HepG2 (cell line): ENCODE measurements around the gene MED19. TPM values are rescaled to one million over a fixed set of nuclear protein-coding genes. Genes with fewer than 3 reads are reported as not detected.

Experiments used
- HDAC2 ChIP-seq: sonication (generic); formaldehyde crosslinking; IDR thresholded peaks from 2 replicates; pipeline ENCODE4 v1.4.0; 2020; ENCODE audit warnings: missing genetic modification reagents
- KAT8 ChIP-seq: IDR thresholded peaks from 2 replicates; pipeline ENCODE4 v1.6.1; 2016; ENCODE audit warnings: missing genetic modification reagents, missing compliant biosample characterization
- MLX ChIP-seq: IDR thresholded peaks from 2 replicates; pipeline ENCODE4 v1.6.1; 2016
- NRL ChIP-seq: sonication (generic); formaldehyde crosslinking; IDR thresholded peaks from 2 replicates; pipeline ENCODE4 v1.5.0; 2020; ENCODE audit warnings: missing genetic modification reagents, mild to moderate bottlenecking, moderate library complexity, borderline replicate concordance
- PPARG ChIP-seq: conservative IDR thresholded peaks from 2 replicates; pipeline ENCODE4 v1.6.1; 2016; ENCODE audit warnings: missing biosample characterization, missing genetic modification reagents
- SATB2 ChIP-seq: sonication (generic); formaldehyde crosslinking; IDR thresholded peaks from 2 replicates; pipeline ENCODE4 v1.5.0; 2020; ENCODE audit warnings: missing genetic modification reagents
- SP4 ChIP-seq: sonication (generic); formaldehyde crosslinking; IDR thresholded peaks from 2 replicates; pipeline ENCODE4 v1.8.1; 2023; ENCODE audit warnings: mild to moderate bottlenecking, missing genetic modification reagents
- ZBTB34 ChIP-seq: sonication (generic); formaldehyde crosslinking; IDR thresholded peaks from 2 replicates; pipeline ENCODE4 v1.8.0; 2022; ENCODE audit warnings: mild to moderate bottlenecking, missing genetic modification reagents
- ZFP1 ChIP-seq: IDR thresholded peaks from 2 replicates; pipeline ENCODE4 v1.6.1; 2016
- ZNF24 ChIP-seq: fragments of 450-650 bp; IDR thresholded peaks from 2 replicates; pipeline ENCODE4 v1.6.1; 2017; ENCODE audit warnings: antibody characterized with exemption, mild to moderate bottlenecking
- ZNF276 ChIP-seq: sonication (generic); formaldehyde crosslinking; IDR thresholded peaks from 2 replicates; pipeline ENCODE4 v1.4.0; 2020; ENCODE audit warnings: mild to moderate bottlenecking, low read depth, missing genetic modification reagents
- ZNF337 ChIP-seq: sonication (generic); formaldehyde crosslinking; IDR thresholded peaks from 2 replicates; pipeline ENCODE4 v1.5.1; 2020; ENCODE audit warnings: missing genetic modification reagents, low read depth, mild to moderate bottlenecking, borderline replicate concordance
- ZNF512B ChIP-seq: sonication (generic); formaldehyde crosslinking; IDR thresholded peaks from 2 replicates; pipeline ENCODE4 v1.5.1; 2020; ENCODE audit warnings: missing genetic modification reagents, mild to moderate bottlenecking, borderline replicate concordance
- ZNF639 ChIP-seq: conservative IDR thresholded peaks from 2 replicates; pipeline ENCODE4 v1.6.1; 2018; ENCODE audit warnings: missing genetic modification reagents
- ZNF781 ChIP-seq: sonication (generic); formaldehyde crosslinking; IDR thresholded peaks from 2 replicates; pipeline ENCODE4 v1.5.1; 2020; ENCODE audit warnings: borderline replicate concordance, mild to moderate bottlenecking, missing genetic modification reagents; ENCODE audit errors: not compliant biosample characterization
- ZUFSP ChIP-seq: sonication (generic); formaldehyde crosslinking; IDR thresholded peaks from 2 replicates; pipeline ENCODE4 v1.9.0; 2021; ENCODE audit warnings: missing genetic modification reagents, mild to moderate bottlenecking, borderline replicate concordance
- polyA plus RNA-seq, 8 experiments: library from polyadenylated mRNA; depleted of rRNA in 3 of 8; stranded (reverse) in 7 of 8; unstranded in 1 of 8; fragments of >200 nt; fragmentation: Illumina TruSeq in 4 of 8; extraction: Trizol in 4 of 8; gene quantifications; 2 replicates each; pipeline versions ENCODE4 v1.2.1 to v1.2.3, GENCODE V29; 2011 to 2016; ENCODE audit warnings: low read depth in 4 of 8, missing spikeins in 1 of 8, mixed read lengths in 1 of 8; ENCODE audit not compliant: insufficient read depth in 1 of 8
- total RNA-seq, 5 experiments: library from RNA; depleted of rRNA; stranded (reverse); fragments of >200 nt; fragmentation: Illumina TruSeq; extraction: Trizol; gene quantifications; 2 replicates each; pipeline ENCODE4 v1.2.3, GENCODE V29; 2016; ENCODE audit warnings: low read depth in 1 of 5

Gene MED19
- total and polyA plus RNA-seq, 2 of the 13 experiments (the other 11 are each of a cell fraction or from before 2014, with no cell fraction given), result 12.9 to 13.8 TPM

GRCh38 chr11:57751676-57752253 is 39.8 kb upstream of the MED19 start, which contains the start of gene BTBD18 (continued):
- no peak for TF ChIP-seq SATB2
- TF ChIP-seq ZNF781, result no peak
- TF ChIP-seq NRL (CRISPR knock-in tag), result no peak
- no peak for TF ChIP-seq ZNF639
- TF ChIP-seq ZNF276 (CRISPR knock-in tag), result no peak
- TF ChIP-seq KAT8 (CRISPR knock-in tag), result peak; percentile 47; the same call in 1 of the 2 replicates
- TF ChIP-seq ZNF24, result no peak
- TF ChIP-seq HDAC2 (CRISPR knock-in tag), result peak; percentile 21; the same call in 1 of the 2 replicates
- no peak for TF ChIP-seq SP4 (CRISPR knock-in tag)
- TF ChIP-seq MLX (CRISPR knock-in tag), result no peak
- TF ChIP-seq ZFP1 (CRISPR knock-in tag), result peak; percentile 80; the same call in 1 of the 2 replicates
- no peak for TF ChIP-seq ZBTB34 (CRISPR knock-in tag)
- TF ChIP-seq ZUFSP (CRISPR knock-in tag), result no peak
- no peak for TF ChIP-seq ZNF337 (CRISPR knock-in tag)
- no peak for TF ChIP-seq PPARG (CRISPR knock-in tag)
- TF ChIP-seq ZNF512B (CRISPR knock-in tag), result no peak
